CD4-positive, alpha-beta memory T cell (primary cell): ENCODE results near the gene GALNT17. TPM values are rescaled to one million over a fixed set of nuclear protein-coding genes. Genes with fewer than 3 reads are reported as not detected.
A peak's percentile ranks its signal among the peaks of the same experiment; 100 is the strongest.

Experiments used
- CTCF ChIA-PET: fragments of 350-600 bp; sonication (Branson Sonifier 250); formaldehyde crosslinking; loops from one replicate; lab custom pipeline; 2021; ENCODE audit warnings: inconsistent platforms; ENCODE audit not compliant: partially characterized antibody; lab: Charles Lee
- POLR2A ChIA-PET: fragments of 350-600 bp; sonication (Branson Sonifier 250); formaldehyde crosslinking; loops from one replicate; lab custom pipeline; 2021; ENCODE audit not compliant: partially characterized antibody; lab: Charles Lee
- DNase-seq, 5 donors: peaks; one replicate each; pipeline versions ENCODE4 v3.0.0 to v3.0.0-alpha.2; 2020 to 2022; ENCODE audit warnings: mixed read lengths in 1 of 5
- H3K27ac ChIP-seq: one replicate; pipeline ENCODE4 v1.7.0; 2013; ENCODE audit warnings: low read depth, low read length
- H3K27me3 ChIP-seq: 2 replicates; pipeline ENCODE4 v1.7.0; 2013; ENCODE audit warnings: mild to moderate bottlenecking, low read length, moderate library complexity; ENCODE audit not compliant: insufficient read depth
- H3K36me3 ChIP-seq: 2 replicates; pipeline ENCODE4 v1.7.0; 2013; ENCODE audit warnings: mild to moderate bottlenecking, low read length, moderate library complexity; ENCODE audit not compliant: insufficient read depth
- H3K4me1 ChIP-seq: 2 replicates; pipeline ENCODE4 v1.7.0; 2013; ENCODE audit warnings: mild to moderate bottlenecking, low read length, moderate library complexity; ENCODE audit not compliant: insufficient read depth
- H3K4me3 ChIP-seq, 2 donors: one replicate each; pipeline ENCODE4 v1.7.0; 2013; ENCODE audit warnings: low read length in 2 of 2, mild to moderate bottlenecking in 1 of 2
- H3K9me3 ChIP-seq, 2 donors: one replicate each; pipeline ENCODE4 v1.7.0; 2013; ENCODE audit warnings: low read length in 2 of 2, control low read depth in 1 of 2; ENCODE audit not compliant: control insufficient read depth in 1 of 2
- H3K27ac Mint-ChIP-seq, 7 donors: one replicate each; pipeline ENCODE4 v1.8.0; 2020 to 2021; ENCODE audit warnings: mixed read lengths in 7 of 7, mild to moderate bottlenecking in 6 of 7, inconsistent platforms in 3 of 7, moderate library complexity in 3 of 7
- H3K27me3 Mint-ChIP-seq, 2 donors: one replicate each; pipeline ENCODE4 v1.8.0; 2020 to 2021; ENCODE audit warnings: mixed read lengths in 2 of 2
- H3K36me3 Mint-ChIP-seq, 2 donors: one replicate each; pipeline ENCODE4 v1.8.0; 2020 to 2021; ENCODE audit warnings: mixed read lengths in 2 of 2, inconsistent platforms in 1 of 2, mild to moderate bottlenecking in 1 of 2
- H3K4me1 Mint-ChIP-seq, 4 donors: one replicate each; pipeline ENCODE4 v1.8.0; 2020 to 2021; ENCODE audit warnings: mixed read lengths in 4 of 4, mild to moderate bottlenecking in 1 of 4
- H3K4me3 Mint-ChIP-seq, 8 donors: one replicate each; pipeline ENCODE4 v1.8.0; 2020 to 2021; ENCODE audit warnings: mixed read lengths in 8 of 8, mild to moderate bottlenecking in 7 of 8, moderate library complexity in 6 of 8, inconsistent platforms in 3 of 8
- H3K9me3 Mint-ChIP-seq, 8 donors: one replicate each; pipeline ENCODE4 v1.8.0; 2020 to 2021; ENCODE audit warnings: mixed read lengths in 8 of 8, mild to moderate bottlenecking in 5 of 8, inconsistent platforms in 3 of 8, moderate library complexity in 1 of 8
- intact Hi-C: fragments of 100-400 bp; cut with micrococcal nuclease; formaldehyde crosslinking; loops from one replicate; pipeline ENCODE4 v1.15.1; 2023
- polyA plus RNA-seq, 2 donors: library from polyadenylated mRNA; unstranded; fragments of 300-500 nt; fragmentation: Illumina TruSeq; gene quantifications; one replicate each; pipeline ENCODE4 v1.2.3, GENCODE V29; 2021
- total RNA-seq, 2 experiments: library from RNA; stranded (reverse); gene quantifications; one replicate each; pipeline ENCODE4 v1.2.3, GENCODE V29; 2021

Gene GALNT17
- total and polyA plus RNA-seq, 4 experiments from 2014 or later, result not detected

- DNase-seq, result no peak
- no peaks in the 10 kb centered on the region for H3K9me3 ChIP-seq
- H3K27me3 ChIP-seq, result no peaks in the 10 kb centered on the region
- CTCF ChIA-PET, result no interaction called here
- intact Hi-C loops, result no loop called here
- H3K4me3 ChIP-seq, result no peak overlapping the region
- H3K36me3 ChIP-seq, result no peaks in the 10 kb centered on the region
- Mint-ChIP-seq H3K4me3 (peak overlapping the region in 1 of 8 donors; percentile 31), H3K36me3 (no peaks in the 10 kb centered on the region), H3K9me3 (peaks cover 0 to 5% (median 1%) of the 10 kb centered on the region in 8 donors), H3K27ac (no peak overlapping the region), H3K27me3 (no peaks in the 10 kb centered on the region), H3K4me1 (no peaks in the 10 kb centered on the region)
- POLR2A ChIA-PET, result no interaction called here
- H3K27ac ChIP-seq, result no peak overlapping the region
- no peaks in the 10 kb centered on the region for H3K4me1 ChIP-seq
Observed at GRCh38 chr7:71301167-71301566, 169.2 kb downstream of the GALNT17 start.

- no peaks in the 10 kb centered on the region for H3K36me3 ChIP-seq
- no peaks in the 10 kb centered on the region for H3K27me3 Mint-ChIP-seq
- ChIA-PET POLR2A (no interaction called here), CTCF (no interaction called here)
- H3K4me3 Mint-ChIP-seq, result no peak overlapping the region
- H3K27me3 ChIP-seq, result no peaks in the 10 kb centered on the region
- no peaks in the 10 kb centered on the region for H3K36me3 Mint-ChIP-seq
- no peaks in the 10 kb centered on the region for H3K4me1 Mint-ChIP-seq
- no peaks in the 10 kb centered on the region for H3K9me3 ChIP-seq
- no peaks in the 10 kb centered on the region for H3K4me1 ChIP-seq
- no peak overlapping the region for H3K4me3 ChIP-seq
- no peak overlapping the region for H3K27ac Mint-ChIP-seq
- intact Hi-C loops, result no loop called here
- H3K9me3 Mint-ChIP-seq, result peaks cover 0 to 5% (median 2%) of the 10 kb centered on the region in 8 donors
- no peak for DNase-seq
- no peak overlapping the region for H3K27ac ChIP-seq
Observed at GRCh38 chr7:71303566-71303965, 171.6 kb downstream of the GALNT17 start.

GRCh38 chr7:71308096-71308495, 176.2 kb downstream of the GALNT17 start:
- Histone ChIP-seq H3K27me3 (no peaks in the 10 kb centered on the region), H3K36me3 (no peaks in the 10 kb centered on the region), H3K4me1 (no peaks in the 10 kb centered on the region), H3K9me3 (no peaks in the 10 kb centered on the region), H3K27ac (no peak overlapping the region), H3K4me3 (no peak overlapping the region)
- Mint-ChIP-seq H3K4me1 (no peaks in the 10 kb centered on the region), H3K27me3 (no peaks in the 10 kb centered on the region), H3K36me3 (no peaks in the 10 kb centered on the region), H3K4me3 (no peak overlapping the region), H3K27ac (no peak overlapping the region), H3K9me3 (peaks cover 0 to 8% (median 3%) of the 10 kb centered on the region in 8 donors)
- CTCF ChIA-PET, result no interaction called here
- intact Hi-C loops, result no loop called here
- DNase-seq, result no peak
- POLR2A ChIA-PET, result no interaction called here

GRCh38 chr7:71311576-71311975, 179.6 kb downstream of the GALNT17 start:
- DNase-seq, result no peak
- no peak overlapping the region for H3K27ac ChIP-seq
- no peaks in the 10 kb centered on the region for H3K9me3 ChIP-seq
- Mint-ChIP-seq H3K36me3 (no peaks in the 10 kb centered on the region), H3K27me3 (no peaks in the 10 kb centered on the region), H3K4me1 (no peaks in the 10 kb centered on the region), H3K9me3 (peaks cover 0 to 14% (median 8%) of the 10 kb centered on the region in 8 donors), H3K27ac (no peak overlapping the region), H3K4me3 (no peak overlapping the region)
- no peaks in the 10 kb centered on the region for H3K36me3 ChIP-seq
- ChIA-PET CTCF (no interaction called here), POLR2A (no interaction called here)
- H3K4me3 ChIP-seq, result no peak overlapping the region
- H3K27me3 ChIP-seq, result no peaks in the 10 kb centered on the region
- intact Hi-C loops, result no loop called here
- no peaks in the 10 kb centered on the region for H3K4me1 ChIP-seq

GRCh38 chr7:71312755-71313490, 181.0 kb downstream of the GALNT17 start:
- ChIA-PET POLR2A (no interaction called here), CTCF (no interaction called here)
- Mint-ChIP-seq H3K27ac (no peak overlapping the region), H3K4me1 (no peaks in the 10 kb centered on the region), H3K4me3 (no peak overlapping the region), H3K9me3 (peaks cover 0 to 17% (median 8%) of the 10 kb centered on the region in 8 donors), H3K27me3 (no peaks in the 10 kb centered on the region), H3K36me3 (no peaks in the 10 kb centered on the region)
- no peak for DNase-seq
- intact Hi-C loops, result no loop called here
- no peak overlapping the region for H3K27ac ChIP-seq
- H3K36me3 ChIP-seq, result no peaks in the 10 kb centered on the region
- no peaks in the 10 kb centered on the region for H3K4me1 ChIP-seq
- H3K4me3 ChIP-seq, result no peak overlapping the region
- no peaks in the 10 kb centered on the region for H3K9me3 ChIP-seq
- H3K27me3 ChIP-seq, result no peaks in the 10 kb centered on the region

- H3K27me3 ChIP-seq, result no peaks in the 10 kb centered on the region
- H3K9me3 Mint-ChIP-seq, result peaks cover 0 to 17% (median 8%) of the 10 kb centered on the region in 8 donors
- H3K27ac ChIP-seq, result no peak overlapping the region
- no peaks in the 10 kb centered on the region for H3K4me1 ChIP-seq
- ChIA-PET CTCF (no interaction called here), POLR2A (no interaction called here)
- H3K36me3 ChIP-seq, result no peaks in the 10 kb centered on the region
- no peak overlapping the region for H3K4me3 Mint-ChIP-seq
- intact Hi-C loops, result no loop called here
- H3K9me3 ChIP-seq, result no peaks in the 10 kb centered on the region
- H3K27ac Mint-ChIP-seq, result no peak overlapping the region
- H3K4me3 ChIP-seq, result no peak overlapping the region
- no peaks in the 10 kb centered on the region for H3K27me3 Mint-ChIP-seq
- no peak for DNase-seq
- no peaks in the 10 kb centered on the region for H3K36me3 Mint-ChIP-seq
- no peaks in the 10 kb centered on the region for H3K4me1 Mint-ChIP-seq
Observed at GRCh38 chr7:71313553-71313952, 181.6 kb downstream of the GALNT17 start.

GRCh38 chr7:71320916-71321315, 189.0 kb downstream of the GALNT17 start:
- H3K27ac Mint-ChIP-seq, result no peak overlapping the region
- Histone ChIP-seq H3K27me3 (no peaks in the 10 kb centered on the region), H3K4me3 (no peak overlapping the region), H3K27ac (no peak overlapping the region), H3K4me1 (no peaks in the 10 kb centered on the region), H3K36me3 (no peaks in the 10 kb centered on the region), H3K9me3 (no peaks in the 10 kb centered on the region)
- ChIA-PET CTCF (no interaction called here), POLR2A (no interaction called here)
- intact Hi-C loops, result no loop called here
- H3K36me3 Mint-ChIP-seq, result no peaks in the 10 kb centered on the region
- no peak overlapping the region for H3K4me3 Mint-ChIP-seq
- no peaks in the 10 kb centered on the region for H3K4me1 Mint-ChIP-seq
- peaks cover 0 to 19% (median 4%) of the 10 kb centered on the region in 8 donors for H3K9me3 Mint-ChIP-seq
- no peaks in the 10 kb centered on the region for H3K27me3 Mint-ChIP-seq
- no peak for DNase-seq
